GM18873 (cell line): Measurements from ENCODE around the gene TRIP10.
"Not testable (repeated sequence)": the region's sequence is repeated elsewhere in the genome, so short reads cannot be mapped to it uniquely, and the experiment has no call there.

Experiments used
- ATAC-seq: cut with Tn5 transposase; IDR thresholded peaks from one replicate; pipeline ENCODE4 v1.9.1; 2021; ENCODE audit warnings: mild to moderate bottlenecking, moderate library complexity, moderate number of reproducible peaks; ENCODE audit not compliant: unreplicated experiment, low FRiP score

The TRIP10 gene

DNA sequence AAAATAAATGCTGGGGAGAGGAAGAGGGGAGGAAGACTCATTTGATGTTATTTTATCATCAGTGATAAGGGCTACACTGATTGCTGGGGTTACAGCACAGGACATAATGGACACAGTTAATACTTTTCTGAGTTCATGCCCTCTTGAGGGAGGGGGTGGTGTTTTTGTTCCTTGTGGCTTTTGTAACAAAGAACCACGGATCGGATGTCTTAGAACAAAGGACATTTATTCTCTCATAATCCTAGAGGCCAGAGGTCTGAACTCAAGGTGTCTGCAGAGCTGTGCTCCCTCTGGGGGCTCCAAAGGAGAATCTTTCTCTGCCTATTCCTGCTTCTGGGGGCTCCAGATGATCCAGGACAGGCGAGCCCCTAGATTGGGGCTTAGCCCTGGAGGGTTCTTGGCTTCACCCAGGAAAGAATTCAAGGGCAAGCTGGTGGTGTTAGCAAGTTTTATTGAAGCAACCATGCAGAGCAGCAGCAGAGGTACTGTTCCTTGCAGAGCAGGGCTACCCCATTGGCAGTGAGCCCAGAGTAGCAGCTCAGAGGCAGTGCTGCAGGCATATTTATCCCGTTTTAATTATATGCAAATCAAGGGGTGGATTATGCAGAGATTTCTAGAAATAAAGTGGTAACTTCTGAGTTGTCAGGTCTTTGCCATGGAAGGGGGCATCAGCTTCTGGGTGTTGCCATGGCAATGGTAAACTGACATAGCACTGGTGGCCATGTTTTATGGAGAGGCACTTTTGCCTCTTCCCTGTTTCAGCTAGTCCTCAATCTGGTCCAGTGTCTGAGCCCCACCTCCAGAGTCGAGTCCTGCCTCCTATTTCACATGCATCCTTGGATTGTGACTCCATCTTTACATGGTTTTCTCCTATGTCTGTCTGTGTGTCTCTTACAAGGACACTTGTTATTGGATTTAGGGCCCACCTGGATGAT is 51.0 kb downstream of the TRIP10 start:
- no peak for ATAC-seq

DNA sequence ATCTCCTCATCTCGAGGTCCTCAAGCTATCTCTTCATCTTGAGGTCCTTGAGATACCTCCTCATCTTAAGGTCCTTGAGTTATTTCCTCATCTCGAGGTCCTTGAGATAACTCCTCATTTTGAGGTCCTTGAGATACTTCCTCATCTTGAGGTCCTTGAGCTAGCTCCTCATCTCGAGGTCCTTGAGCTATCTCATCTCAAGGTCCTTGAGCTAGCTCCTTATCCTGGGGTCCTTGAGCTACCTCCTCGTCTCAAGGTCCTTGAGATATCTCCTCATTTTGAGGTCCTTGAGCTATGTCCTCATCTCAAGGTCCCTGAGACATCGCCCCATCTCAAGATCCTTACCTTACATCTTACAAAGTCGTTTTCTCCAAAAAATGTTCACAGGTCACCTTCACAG is 51.8 kb downstream of the TRIP10 start:
- ATAC-seq: no peak

DNA sequence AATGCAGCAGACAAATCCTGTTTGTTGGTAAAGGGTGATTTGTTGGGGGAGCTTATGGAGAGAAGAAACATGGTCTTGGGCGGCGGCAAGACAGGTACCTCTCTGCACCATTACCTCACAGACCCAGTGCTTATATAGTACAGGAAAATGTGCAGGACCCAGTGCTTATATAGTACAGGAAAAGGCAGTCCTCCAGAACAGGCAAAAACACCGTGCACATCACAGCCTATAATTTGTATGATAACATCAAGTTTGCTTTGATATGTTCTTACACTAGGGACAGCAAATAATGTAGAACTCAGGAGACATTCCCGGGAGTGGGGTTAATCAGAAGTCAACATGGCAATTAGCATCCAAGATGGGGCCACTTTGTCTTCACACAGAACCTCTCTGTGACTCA is 53.9 kb downstream of the TRIP10 start:
- no peak for ATAC-seq

DNA sequence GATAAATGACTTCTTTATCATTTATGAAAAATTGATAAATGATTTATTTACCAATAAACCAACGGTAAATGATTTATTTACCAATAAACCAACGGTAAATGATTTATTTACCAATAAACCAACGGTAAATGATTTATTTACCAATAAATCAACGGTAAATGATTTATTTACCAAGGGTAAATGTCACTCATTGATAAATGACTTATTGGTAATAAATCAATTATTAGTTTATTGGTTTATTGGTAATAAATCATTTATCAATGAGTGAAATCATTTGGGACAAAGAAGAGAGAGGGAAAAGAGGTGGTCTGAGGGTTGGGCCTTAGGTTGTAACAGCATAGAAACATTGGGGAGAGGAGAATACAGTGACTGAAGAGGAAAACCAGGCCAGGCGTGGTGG is 54.5 kb downstream of the TRIP10 start:
- no peak for ATAC-seq

DNA sequence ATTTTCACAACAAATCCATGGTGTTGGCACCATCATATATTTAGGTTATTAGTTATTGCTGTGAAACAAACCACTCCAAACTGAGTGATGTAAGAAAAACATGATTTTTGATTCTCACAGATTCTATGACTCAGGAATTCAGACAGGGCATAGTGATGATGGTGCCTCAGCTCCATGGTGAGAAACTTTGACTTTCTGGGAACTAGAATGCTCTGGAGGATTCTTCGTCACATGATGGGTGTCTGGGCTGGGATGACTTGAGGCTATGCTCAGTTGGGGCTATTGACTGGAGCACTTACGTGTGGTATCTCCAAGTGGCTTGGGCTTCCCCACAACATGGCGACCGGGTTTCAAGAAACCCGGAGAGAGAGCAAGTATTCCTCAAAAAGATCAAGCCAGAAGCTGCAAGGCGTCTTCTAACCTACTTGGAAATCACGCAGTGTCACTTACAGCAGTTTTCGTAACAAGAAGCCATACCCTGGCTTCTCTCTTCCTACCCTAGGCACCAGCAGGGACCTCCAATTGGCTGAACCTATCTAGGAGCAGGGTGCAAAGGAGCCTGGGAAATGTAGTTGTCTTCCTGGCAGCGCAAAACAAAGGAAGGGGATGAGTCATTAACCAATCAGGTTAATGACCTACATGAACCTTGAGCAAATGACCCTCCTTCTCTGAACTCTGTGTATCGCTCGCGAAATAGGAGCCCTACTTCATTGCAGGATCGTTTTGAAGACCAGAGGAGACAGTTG is 55.4 kb downstream of the TRIP10 start:
- ATAC-seq: no peak

DNA sequence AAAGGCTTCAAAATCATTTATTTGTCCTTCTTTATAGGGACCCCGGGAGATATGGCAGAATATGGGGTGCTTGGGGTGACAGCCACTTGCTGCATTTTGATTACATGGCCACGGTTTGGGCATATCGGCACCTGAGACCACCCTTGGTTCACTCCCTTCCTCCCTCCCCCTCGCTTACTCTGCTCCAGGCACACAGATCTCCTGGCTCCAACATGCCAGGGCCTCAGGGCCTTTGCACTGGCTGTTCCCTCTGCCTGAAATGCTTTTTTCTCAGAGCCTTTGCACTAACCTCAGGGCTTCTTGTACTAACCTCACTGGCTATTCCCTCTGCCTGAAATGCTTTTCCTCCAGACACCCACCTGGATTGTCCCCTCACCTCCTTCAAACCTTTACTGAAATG is 56.8 kb downstream of the TRIP10 start:
- no peak for ATAC-seq

DNA sequence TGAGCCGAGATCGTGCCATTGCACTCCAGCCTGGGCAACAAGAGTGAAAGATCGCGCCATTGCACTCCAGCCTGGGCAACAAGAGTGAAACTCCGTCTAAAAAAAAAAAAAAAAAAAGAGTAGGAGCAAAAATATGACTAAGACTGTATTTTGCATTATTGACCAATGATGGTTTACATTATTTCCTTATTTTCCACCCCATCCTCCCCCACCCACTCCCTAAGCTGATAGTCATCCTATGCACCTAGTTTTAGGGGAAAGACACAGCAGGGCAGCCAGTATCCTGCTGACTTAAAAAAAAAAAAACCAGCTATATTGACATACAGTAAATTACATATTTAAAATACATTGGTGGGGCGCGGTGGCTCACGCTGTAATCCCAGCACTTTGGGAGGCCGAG is 58.2 kb downstream of the TRIP10 start:
- no peak for ATAC-seq

DNA sequence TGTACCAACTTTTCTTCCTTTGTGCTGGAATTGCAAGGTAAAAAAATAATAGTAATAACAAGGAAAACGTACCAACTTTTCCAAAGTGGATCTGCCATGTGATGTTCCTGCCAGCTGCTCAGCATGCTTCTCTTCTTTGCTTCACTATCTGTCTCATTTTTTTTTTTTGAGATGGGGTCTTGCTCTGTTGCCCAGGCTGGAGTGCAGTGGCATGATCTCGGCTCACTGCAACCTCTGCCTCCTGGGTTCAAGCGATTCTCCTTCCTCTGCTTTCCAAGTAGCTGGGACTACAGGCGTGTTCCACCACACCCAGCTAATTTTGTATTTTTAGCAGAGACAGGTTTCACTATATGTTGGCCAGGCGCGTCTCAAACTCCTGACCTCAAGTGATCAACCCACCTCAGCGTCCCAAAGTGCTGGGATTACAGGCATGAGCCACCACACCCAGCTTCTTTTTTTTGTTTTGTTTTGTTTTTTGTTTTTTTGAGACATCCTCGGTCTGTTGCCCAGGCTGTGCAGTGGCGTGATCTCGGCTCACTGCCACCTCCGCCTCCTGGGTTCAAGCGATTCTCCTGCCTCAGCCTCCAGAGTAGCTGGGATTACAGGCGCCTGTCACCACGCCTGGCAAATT is 60.8 kb downstream of the TRIP10 start:
- ATAC-seq: not testable (repeated sequence)

DNA sequence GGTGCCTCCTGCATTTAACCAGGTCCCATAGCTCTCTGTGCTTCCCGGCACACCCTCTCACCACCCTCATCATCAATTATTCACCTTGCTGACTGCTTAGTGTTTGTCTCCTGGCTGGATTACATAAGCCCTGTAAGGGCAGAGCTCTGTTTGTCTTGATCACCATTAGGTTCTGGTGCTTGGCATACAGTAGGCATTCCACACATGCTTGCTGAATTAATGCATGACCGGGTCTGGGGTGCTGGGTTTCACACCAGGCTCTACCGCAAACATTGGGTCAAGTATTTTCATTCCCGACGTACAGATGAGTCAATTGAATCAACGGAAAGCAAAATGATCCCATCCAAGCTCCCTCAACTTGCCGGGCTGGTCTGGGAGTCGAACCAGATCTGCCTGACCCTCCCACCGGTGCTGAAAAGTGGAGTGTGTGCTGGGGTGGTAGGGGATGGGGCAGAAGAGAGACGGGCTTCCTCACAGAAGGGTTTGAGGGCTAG is 61.6 kb downstream of the TRIP10 start:
- ATAC-seq: no peak
